Stomach (tissue), 9 donors: Measurements from ENCODE around the gene ELMO3. TPM values are rescaled to one million over a fixed set of nuclear protein-coding genes. Genes with fewer than 3 reads are reported as not detected.
A peak's percentile ranks its signal among the peaks of the same experiment; 100 is the strongest.

ENCODE experiments used
- DNase-seq, 2 donors: peaks; one replicate each; pipeline versions ENCODE4 v3.0.0 to v3.0.0-alpha.2; 2013 to 2019
- H3K27ac ChIP-seq, 5 donors: fragments of 200-600 bp in 4 of 5; sonication (generic) in 4 of 5; one replicate each; pipeline ENCODE4 v1.5.1; 2013 to 2019; ENCODE audit warnings: mild to moderate bottlenecking in 1 of 5, moderate library complexity in 1 of 5
- H3K27me3 ChIP-seq, 3 donors: fragments of 200-600 bp; sonication (generic); one replicate each; pipeline ENCODE4 v1.5.1; 2017 to 2019; ENCODE audit warnings: mixed run types in 1 of 3
- H3K36me3 ChIP-seq, 4 donors: fragments of 200-600 bp; sonication (generic); 1 replicate in 3 of 4; 2 replicates in 1 of 4; pipeline ENCODE4 v1.5.1; 2016 to 2019
- H3K4me1 ChIP-seq, 4 donors: fragments of 200-600 bp; sonication (generic); one replicate each; pipeline ENCODE4 v1.5.1; 2016 to 2019
- H3K4me3 ChIP-seq, 4 donors: fragments of 200-600 bp; sonication (generic) in 3 of 4; one replicate each; pipeline ENCODE4 v1.5.1; 2016 to 2019; ENCODE audit warnings: mild to moderate bottlenecking in 1 of 4
- H3K9me3 ChIP-seq, 4 donors: fragments of 200-600 bp; sonication (generic); one replicate each; pipeline ENCODE4 v1.5.1; 2016 to 2019
- EP300 ChIP-seq: sonication (generic); formaldehyde crosslinking; IDR thresholded peaks from one replicate; pipeline ENCODE4 v1.6.1; 2017; ENCODE audit warnings: antibody characterized with exemption
- POLR2A ChIP-seq, 4 donors: fragments of 450-650 bp; IDR thresholded peaks; one replicate each; pipeline ENCODE4 v1.6.1; 2016; ENCODE audit warnings: antibody characterized with exemption in 4 of 4, control low read depth in 2 of 4, mild to moderate bottlenecking in 1 of 4, moderate library complexity in 1 of 4
- POLR2AphosphoS5 ChIP-seq, 3 donors: sonication (generic); formaldehyde crosslinking; IDR thresholded peaks; one replicate each; pipeline ENCODE4 v1.6.1; 2016; ENCODE audit warnings: antibody characterized with exemption in 3 of 3
- WGBS, 5 donors: extraction: QIAGEN DNeasy Blood & Tissue Kit in 3 of 5; methylation state at CpG; one replicate each; pipeline versions ENCODE4 v1.1.5 to v1.1.7; 2013 to 2018; 5-methylcytosine and 5-hydroxymethylcytosine counted together
- intact Hi-C: fragments of 100-400 bp; cut with DNase I; formaldehyde crosslinking; loops from one replicate; pipeline ENCODE4 v1.15.1; 2023; ENCODE audit warnings: low total_unique reads
- polyA plus RNA-seq, 3 donors: library from polyadenylated mRNA; stranded (reverse); fragments of 200-250 nt; gene quantifications; one replicate each; pipeline ENCODE4 v1.2.3, GENCODE V29; 2013
- total RNA-seq, 5 donors: library from RNA; depleted of rRNA; stranded (reverse); fragments of >200 nt; gene quantifications; one replicate each; pipeline versions ENCODE4 v1.1.0 to v1.2.3, GENCODE V29; 2014 to 2016
- TF ChIP-seq, protein P1 (sequence below), 7 experiments: fragments of 450-650 bp in 4 of 7; fragments of 200-600 bp in 3 of 7; sonication (generic) in 3 of 7; IDR thresholded peaks; one replicate each; pipeline ENCODE4 v1.5.1; 2016 to 2019; ENCODE audit warnings: antibody characterized with exemption in 7 of 7, control low read depth in 2 of 7, mild to moderate bottlenecking in 1 of 7
- donor health status: healthy with polysubstance abuse.
- donor health status: Bipolar disorder and iron deficiency.
- donor health status: healthy.

Gene ELMO3
- total and polyA plus RNA-seq, 8 donors: 11.6 to 133 (median 40.8) TPM

DNA sequence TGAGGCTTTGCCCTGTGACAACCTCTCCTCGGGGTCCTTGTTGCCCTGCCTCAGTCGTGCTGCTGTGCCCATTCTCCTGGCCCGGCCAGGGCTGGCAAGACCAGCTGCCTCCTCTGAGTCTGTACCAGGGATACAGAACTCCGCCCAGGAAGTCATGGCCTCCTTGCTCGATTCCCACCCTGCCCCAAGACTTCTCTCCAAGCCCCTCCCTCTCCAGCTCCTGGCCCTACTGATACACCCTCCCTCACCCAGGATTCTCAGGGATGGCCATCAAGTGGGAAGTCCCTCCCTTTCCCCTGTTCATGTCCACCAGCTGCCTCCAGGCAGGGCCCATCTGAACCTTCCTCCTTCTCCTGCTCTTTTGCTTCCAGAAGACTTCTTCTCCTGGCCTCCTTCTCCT is 16.8 kb downstream of the ELMO3 start:
- H3K36me3 ChIP-seq: peaks cover 0 to 4% (median 0%) of the 10 kb centered on the region in 4 donors
- no peaks in the 10 kb centered on the region for H3K27me3 ChIP-seq
- DNase-seq: no peak
- WGBS, 5 donors: 67 to 78% (median 73%) methylated on average over 5 of the region's 5 CpGs
- no peaks in the 10 kb centered on the region for H3K9me3 ChIP-seq
- TF ChIP-seq, protein P1, sequence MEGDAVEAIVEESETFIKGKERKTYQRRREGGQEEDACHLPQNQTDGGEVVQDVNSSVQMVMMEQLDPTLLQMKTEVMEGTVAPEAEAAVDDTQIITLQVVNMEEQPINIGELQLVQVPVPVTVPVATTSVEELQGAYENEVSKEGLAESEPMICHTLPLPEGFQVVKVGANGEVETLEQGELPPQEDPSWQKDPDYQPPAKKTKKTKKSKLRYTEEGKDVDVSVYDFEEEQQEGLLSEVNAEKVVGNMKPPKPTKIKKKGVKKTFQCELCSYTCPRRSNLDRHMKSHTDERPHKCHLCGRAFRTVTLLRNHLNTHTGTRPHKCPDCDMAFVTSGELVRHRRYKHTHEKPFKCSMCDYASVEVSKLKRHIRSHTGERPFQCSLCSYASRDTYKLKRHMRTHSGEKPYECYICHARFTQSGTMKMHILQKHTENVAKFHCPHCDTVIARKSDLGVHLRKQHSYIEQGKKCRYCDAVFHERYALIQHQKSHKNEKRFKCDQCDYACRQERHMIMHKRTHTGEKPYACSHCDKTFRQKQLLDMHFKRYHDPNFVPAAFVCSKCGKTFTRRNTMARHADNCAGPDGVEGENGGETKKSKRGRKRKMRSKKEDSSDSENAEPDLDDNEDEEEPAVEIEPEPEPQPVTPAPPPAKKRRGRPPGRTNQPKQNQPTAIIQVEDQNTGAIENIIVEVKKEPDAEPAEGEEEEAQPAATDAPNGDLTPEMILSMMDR (IDR thresholded peaks at IDR 0.05): no peak
- no peak for TF ChIP-seq EP300
- no peak overlapping the region for H3K4me3 ChIP-seq
- no peak overlapping the region for H3K27ac ChIP-seq
- intact Hi-C loops: no loop called here
- H3K4me1 ChIP-seq: peaks cover 22 to 45% (median 27%) of the 10 kb centered on the region in 4 donors

DNA sequence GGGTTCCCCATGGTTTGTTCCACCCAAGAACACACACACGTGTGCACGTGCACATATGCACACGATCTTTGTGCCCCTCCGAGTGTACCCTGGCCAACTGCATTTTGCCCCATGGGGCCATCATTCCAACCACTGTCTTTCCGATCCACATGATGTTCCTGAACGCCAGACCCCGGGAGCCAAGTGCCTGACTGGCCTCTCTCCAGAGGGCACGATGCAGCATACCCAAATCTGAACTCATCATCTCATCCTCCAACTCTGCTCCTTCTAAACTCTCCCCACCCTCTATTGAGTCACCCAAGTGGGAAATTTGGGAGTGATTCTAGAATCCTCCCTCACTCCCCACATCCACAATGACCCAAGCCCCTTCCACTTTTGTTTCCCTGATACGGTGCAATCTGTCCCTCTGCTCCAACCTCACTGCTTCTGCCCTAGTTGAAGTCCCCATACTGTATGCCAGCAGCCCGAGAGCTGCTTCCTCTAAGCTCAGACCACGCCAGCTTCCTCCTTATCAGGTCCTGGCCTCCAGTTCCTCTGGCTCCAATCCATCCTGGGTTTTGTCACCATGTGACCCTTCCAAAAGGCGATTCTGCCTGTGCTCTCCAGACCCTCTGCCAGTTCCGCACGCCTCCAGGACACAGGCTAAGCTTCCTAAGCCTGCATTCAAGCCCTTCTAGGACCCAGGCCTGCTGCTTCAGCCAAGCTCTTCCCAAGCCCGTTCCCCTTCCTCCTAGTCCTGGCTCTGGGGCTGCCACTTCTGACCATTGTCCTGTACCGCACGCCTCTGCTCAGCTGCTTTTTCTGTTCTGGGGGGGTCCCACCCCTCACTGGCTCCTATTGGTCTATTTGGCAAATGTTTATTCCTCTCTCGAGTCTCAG is 17.9 kb downstream of the ELMO3 start:
- intact Hi-C loops: no loop called here
- 52 to 66% (median 54%) methylated on average over 18 of the region's 18 CpGs for WGBS, 5 donors
- H3K4me3 ChIP-seq: no peak overlapping the region
- DNase-seq: peak in 1 of 2 donors; percentile 61
- H3K36me3 ChIP-seq: no peaks in the 10 kb centered on the region
- H3K27ac ChIP-seq: peak overlapping the region in 4 of 5 donors; percentile 4 to 58 (median 22)
- H3K4me1 ChIP-seq: peaks cover 22 to 45% (median 27%) of the 10 kb centered on the region in 4 donors
- TF ChIP-seq, protein P1 (IDR thresholded peaks at IDR 0.05): no peak
- TF ChIP-seq EP300 (no peak), POLR2AphosphoS5 (IDR thresholded peaks at IDR 0.05) (peak in 1 of 3 donors; percentile 18), POLR2A (IDR thresholded peaks at IDR 0.05) (no peak)
- no peaks in the 10 kb centered on the region for H3K9me3 ChIP-seq
- no peaks in the 10 kb centered on the region for H3K27me3 ChIP-seq

DNA sequence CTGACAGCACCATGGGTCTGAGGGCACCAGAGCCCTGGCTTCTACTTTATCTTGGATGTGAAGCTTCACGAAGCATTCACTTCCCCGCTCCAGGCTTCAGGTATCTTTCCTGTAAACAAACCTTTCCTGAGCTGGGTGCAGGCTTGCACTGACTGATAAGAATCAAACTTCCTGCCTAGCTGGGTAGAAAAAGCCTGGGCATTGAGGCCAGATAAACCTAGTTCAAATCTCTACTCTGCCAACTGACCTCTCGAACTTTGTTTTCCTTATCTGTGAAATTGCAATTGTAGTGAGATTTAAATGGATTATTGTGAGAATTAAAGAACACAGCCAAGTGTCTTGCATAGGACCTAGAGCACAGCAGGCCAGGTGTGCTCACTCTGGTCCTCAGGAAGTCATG is 25.1 kb downstream of the ELMO3 start:
- H3K27ac ChIP-seq: peak overlapping the region in 1 of 5 donors; percentile 35
- DNase-seq: no peak

DNA sequence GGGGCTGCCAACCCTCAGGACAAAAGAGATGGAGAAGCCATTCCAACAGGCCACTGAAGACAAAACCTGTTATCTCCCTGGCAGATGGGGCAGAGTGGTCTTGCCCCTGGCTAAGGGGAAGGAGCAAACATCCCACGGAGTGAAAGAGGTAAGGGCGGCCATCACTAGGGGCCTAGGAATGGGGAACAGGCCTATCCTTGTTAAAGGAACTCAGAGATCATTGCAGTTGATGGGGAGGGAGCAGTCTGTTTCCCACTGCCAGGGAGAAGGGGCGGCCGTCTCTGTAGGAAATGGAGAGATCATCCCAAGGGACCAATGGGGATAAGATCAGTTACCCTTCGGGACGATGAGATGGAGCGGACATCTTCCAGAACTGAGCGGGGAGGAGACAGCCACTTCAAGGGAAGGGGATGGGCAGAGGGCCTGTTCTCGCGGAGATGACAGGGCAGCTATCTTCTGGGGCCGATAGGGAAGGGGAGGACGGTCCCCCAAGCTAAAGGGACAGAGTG is 27.4 kb downstream of the ELMO3 start:
- Histone ChIP-seq H3K36me3 (peaks cover 28 to 41% (median 34%) of the 10 kb centered on the region in 4 donors), H3K4me1 (peaks cover 9 to 55% (median 38%) of the 10 kb centered on the region in 4 donors), H3K27ac (peak overlapping the region; percentile 20 to 87 (median 86)), H3K27me3 (no peaks in the 10 kb centered on the region), H3K9me3 (no peaks in the 10 kb centered on the region), H3K4me3 (peak overlapping the region; percentile 92 to 100 (median 99))
- TF ChIP-seq EP300 (no peak), POLR2AphosphoS5 (IDR thresholded peaks at IDR 0.05) (no peak), POLR2A (IDR thresholded peaks at IDR 0.05) (no peak)
- TF ChIP-seq, protein P1 (IDR thresholded peaks at IDR 0.05): no peak
- WGBS, 5 donors: 10 to 16% (median 14%) methylated on average over 12 of the region's 12 CpGs
- DNase-seq: no peak
- intact Hi-C loops: no loop called here

More for the DNA sequence above, 25.1 kb downstream of the ELMO3 start:
- 16 to 42% (median 34%) methylated on average over 3 of the region's 3 CpGs for WGBS, 5 donors
- Histone ChIP-seq H3K4me3 (no peak overlapping the region), H3K9me3 (no peaks in the 10 kb centered on the region), H3K36me3 (peaks cover 9 to 17% (median 11%) of the 10 kb centered on the region in 4 donors), H3K4me1 (peaks cover 9 to 50% (median 38%) of the 10 kb centered on the region in 4 donors), H3K27me3 (no peaks in the 10 kb centered on the region)
- intact Hi-C loops: no loop called here
- no peak for TF ChIP-seq EP300
- no peak for TF ChIP-seq POLR2A (IDR thresholded peaks at IDR 0.05)
- no peak for TF ChIP-seq POLR2AphosphoS5 (IDR thresholded peaks at IDR 0.05)
- TF ChIP-seq, protein P1 (IDR thresholded peaks at IDR 0.05): no peak
